ENCODE data around the gene HECW1.

The HECW1 gene

DNA sequence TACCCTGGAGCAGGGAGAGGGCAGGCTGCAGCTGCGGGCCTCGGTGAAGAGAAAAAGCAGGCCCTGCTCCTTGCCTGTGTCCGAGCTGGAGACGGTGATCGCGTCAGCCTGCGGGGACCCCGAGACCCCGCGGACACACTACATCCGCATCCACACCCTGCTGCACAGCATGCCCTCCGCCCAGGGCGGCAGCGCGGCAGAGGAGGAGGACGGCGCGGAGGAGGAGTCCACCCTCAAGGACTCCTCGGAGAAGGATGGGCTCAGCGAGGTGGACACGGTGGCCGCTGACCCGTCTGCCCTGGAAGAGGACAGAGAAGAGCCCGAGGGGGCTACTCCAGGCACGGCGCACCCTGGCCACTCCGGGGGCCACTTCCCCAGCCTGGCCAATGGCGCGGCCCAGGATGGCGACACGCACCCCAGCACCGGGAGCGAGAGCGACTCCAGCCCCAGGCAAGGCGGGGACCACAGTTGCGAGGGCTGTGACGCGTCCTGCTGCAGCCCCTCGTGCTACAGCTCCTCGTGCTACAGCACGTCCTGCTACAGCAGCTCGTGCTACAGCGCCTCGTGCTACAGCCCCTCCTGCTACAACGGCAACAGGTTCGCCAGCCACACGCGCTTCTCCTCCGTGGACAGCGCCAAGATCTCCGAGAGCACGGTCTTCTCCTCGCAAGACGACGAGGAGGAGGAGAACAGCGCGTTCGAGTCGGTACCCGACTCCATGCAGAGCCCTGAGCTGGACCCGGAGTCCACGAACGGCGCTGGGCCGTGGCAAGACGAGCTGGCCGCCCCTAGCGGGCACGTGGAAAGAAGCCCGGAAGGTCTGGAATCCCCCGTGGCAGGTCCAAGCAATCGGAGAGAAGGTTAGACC lies 332.5 kb downstream of the HECW1 start:
- DNase-seq: no peak

DNA sequence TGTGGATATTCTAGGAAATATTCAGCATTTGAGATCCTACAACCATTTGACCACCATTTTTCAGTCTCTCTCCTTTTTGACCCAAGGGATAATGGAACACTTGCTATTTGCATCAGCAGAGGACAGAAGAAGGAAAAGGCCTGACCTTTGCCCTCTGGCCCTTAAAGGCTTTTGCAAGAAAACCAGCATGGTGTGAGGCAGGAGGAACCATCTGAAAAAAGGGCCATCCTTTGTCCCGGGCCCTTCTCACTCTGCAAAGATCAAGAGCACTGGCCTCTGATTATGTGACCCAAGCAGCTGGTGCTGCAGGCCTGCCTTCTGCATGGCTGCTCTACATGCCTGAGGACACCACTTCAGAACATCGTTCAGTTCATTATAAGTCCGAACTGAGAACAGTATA lies 337.1 kb downstream of the HECW1 start:
- no peak for DNase-seq

DNA sequence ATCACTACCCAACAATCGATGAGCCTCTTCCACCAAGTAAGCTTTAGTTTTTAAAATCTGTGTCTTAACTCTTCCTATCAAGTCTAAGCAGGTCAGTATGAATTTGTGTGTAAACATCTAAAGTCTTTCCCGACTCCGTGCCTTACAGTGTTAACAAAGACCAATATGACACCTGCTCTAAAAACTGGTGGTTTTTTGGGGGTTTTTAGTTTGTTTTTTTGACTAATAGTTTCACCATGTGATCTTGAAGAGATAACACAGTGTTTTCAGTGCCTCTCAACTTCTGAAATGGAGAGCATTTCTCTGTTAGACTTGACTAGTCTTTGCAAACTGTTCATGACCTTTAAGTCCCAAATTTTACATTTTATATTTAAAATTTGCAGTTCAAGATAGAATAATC lies 338.4 kb downstream of the HECW1 start:
- DNase-seq: no peak

DNA sequence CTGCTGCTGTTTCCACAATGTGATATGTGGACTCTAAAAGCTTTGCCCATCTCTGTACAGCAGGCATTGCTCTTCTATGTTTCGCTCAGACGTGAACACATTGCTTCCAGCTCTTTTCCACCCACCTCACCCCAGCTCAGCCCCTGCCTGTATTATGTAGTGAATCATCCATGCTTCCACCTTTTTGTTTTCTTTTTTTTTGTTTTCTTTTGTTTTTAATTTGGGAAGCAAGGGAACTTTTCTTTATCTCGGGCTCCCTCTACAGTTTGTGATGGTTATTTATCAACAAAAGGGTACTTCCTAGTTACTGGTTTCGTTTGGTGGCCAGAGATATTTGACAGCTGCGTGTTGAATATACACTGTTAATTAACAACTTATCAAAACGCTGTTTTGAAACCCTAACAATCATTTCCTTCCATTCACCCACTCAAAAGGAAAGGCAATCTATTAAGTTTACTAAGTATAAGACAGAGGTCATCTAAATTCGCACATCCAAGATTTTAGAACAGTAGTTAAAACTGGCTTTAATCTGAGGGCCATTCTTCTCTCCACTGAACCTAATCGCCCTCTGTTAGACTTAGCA lies 342.6 kb downstream of the HECW1 start:
- peak; percentile 60 for DNase-seq

DNA sequence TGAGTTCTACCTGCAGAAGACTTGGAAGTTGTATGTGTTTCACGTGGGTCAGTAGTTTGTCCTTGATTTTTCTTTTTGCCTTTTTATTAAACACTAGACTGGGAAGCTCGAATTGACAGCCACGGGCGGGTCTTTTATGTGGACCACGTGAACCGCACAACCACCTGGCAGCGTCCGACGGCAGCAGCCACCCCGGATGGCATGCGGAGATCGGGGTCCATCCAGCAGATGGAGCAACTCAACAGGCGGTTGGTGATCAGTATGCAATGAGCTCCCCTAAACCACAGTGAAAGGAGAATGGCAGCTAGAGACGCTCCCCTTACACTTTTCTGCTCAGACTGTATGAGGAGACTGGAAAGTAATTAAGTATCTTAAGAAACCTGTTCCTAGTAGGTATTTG lies 343.8 kb downstream of the HECW1 start:
- no peak for DNase-seq

DNA sequence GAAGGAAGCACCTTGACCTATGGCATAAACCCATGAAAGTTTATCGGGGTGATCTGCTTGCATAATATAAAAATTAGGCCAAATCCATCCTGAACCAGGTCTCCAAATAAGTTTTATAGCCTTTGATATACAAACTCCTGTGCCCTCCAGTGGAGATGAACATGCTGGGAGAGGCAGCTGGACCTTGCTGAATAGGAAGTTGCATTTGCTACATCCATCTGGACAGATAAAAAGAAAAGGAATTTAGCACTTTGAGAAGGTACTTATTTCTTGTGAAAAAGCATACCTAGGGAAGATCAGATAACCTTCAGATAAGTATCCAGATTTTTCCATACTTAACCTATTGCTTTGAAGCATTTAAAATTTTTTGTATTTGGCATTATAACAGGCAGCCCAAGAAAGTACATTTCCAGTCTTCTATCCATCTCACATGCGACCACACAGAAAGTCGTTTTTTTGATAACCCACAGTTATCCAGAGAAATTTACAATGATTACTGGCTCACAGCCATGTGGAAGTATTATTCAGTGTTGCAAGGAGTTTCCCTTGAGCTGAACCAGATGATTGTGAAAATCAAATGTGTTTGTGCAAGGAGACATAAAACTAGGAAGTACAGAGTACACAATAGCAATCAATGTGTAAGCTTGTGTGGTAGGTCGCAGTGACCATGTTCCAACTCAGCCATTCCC lies 346.0 kb downstream of the HECW1 start:
- no peak for DNase-seq

DNA sequence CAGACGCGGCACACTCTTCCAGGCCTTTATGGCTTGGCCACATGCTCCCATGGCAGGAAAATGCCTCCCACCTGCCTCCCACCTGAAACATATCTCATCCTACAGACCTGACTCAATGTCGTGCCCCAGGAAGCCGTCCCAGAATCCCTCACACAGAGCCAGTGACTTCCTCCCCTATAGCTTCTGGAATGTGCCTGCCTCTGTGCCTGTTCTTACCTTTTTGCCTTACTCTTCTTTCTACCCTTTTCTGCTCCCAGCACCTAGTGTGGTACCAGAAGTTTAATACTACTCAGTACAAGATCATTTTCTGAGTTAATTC lies 346.5 kb downstream of the HECW1 start:
- DNase-seq: no peak

DNA sequence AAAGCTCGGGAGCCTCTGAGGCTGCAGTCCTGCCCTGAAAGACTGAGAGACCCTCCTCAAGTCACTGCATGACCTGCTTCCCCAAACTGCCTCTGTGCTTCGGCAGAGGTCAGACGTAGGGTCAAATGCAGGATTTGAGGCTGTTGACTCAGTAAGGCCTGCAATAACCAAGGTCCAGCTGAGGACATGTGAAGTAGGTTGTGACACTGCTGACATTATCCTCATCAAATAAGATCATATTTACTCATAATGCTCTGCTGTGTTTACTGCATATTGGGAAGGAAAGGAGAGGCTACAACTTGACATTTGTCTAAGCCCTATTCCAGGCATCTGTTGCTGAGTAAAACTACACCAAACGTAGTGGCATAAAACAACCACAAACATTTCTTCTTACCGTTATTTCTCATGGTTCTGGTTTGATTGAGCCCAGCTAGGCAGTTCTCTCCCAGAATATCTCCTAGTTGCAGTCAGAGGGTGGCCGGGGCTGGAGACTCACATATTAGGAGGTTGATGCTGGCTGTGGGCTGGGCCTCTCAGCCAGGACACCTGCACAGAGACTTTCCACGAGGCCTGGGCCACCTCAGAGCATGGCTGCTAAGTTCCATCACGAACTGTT lies 348.4 kb downstream of the HECW1 start:
- DNase-seq: no peak

DNA sequence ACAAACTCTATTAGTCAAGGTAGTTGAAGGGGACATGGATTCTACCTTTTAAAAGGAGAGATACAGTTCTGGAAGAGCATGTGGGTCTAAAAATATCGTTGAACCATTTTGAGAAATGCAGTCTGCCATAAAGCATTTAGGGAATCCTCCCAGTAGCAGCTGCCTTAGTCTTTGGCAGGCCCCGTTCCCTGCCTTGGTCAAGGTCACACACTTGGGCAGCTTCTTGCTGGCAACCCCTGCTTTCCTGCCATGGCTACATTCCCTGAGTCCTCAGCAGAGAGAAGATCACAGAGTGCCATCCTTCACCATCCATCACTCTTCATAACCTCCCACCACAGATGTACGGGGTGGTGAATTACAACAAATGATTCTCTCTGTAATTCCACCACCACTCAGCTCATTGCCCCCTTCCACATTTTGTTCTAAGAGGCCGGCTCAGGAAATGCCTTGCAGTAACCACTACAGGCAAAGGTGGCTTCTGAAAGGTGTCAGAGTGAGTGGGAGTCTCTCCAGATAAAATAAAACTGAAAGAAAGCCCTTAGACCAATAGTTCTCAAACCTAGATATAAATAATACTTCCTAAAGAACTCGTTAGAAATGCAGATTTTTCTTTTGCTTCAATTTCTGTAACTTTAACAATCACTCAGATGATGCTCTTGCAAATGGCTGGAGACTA lies 349.0 kb downstream of the HECW1 start:
- no peak for DNase-seq

DNA sequence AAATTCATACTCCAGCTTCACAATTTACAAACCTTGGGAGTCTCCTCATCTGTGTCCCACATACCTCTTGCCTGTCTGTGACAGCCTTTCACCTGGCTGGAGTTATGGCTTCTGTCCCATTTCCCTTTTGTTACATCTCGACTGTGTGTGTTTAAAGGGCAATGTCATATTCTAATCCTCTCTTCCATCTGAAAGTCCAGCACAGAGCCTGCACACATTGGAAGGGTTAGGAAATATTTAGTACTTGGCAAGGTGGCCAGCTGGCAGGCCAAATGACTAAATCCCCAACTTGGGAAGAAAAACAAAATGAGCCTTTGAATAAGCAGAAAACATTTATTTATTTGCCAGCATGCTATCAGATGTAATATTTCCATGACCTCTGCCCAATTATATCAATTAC lies 350.4 kb downstream of the HECW1 start:
- no peak for DNase-seq

DNA sequence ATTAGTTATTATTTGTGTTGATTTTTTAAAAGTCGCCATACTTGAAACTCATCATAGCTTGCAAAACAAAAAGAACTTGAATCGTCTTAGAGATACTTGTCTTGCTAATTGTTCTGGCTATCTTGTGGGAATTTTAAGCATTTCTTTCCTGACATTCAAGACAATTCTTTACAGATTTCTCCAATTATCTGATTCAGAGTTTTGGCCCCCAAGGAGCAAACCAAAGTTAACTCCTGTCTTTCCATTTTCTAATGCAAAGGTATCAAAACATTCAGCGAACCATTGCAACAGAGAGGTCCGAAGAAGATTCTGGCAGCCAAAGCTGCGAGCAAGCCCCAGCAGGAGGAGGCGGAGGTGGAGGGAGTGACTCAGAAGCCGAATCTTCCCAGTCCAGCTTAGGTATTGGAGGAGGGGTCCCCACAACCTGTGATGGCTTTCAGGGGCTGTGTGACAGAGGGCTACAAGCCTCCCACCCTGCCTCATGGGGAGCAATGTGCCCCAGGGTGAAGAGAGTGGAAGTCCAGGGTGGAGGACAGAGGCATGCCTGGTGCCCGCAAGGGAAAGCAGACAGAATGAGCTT lies 351.0 kb downstream of the HECW1 start:
- no peak for DNase-seq

DNA sequence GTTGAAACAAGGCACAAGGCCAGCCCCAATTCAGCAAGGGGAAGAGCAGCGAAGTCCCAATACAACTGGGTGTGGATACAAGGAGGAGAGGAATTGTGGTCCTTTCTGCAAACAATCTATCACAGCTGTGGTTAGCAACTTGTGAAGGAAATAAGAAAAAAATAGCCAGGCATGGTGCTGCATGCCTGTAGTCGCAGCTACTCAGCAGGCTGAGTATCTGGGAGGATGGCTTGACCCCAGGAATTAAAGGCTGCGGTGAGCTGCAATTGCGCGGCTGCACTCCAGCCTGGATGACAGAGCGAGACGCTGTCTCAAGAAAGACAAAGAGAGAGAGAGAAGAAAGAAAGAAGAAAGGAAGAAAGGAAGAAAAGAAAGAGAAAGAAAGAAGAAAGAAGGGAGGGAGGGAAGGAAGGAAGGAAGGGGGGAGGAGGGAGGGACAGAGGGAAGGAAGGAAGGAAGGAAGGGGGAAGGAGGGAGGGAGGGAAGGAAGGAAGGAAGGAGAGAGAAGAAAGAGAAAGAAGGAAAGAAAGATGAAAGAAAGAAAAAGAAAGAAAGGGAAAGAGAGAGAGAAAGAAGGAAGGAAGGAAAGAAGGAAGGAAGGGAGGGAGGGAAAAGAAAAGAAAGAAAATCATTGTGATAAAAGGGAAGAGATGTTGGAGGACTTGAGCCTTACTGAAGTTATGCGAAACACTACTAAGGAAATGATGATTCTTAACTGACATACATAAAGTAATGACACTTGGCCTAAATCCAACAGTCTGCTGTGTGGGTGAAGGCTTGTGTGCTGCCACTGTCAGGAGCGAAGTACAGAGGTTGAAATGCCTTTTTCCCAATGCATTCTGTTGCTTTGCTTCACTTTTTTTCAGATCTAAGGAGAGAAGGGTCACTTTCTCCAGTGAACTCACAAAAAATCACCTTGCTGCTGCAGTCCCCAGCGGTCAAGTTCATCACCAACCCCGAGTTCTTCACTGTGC lies 353.4 kb downstream of the HECW1 start:
- no peak for DNase-seq

DNA sequence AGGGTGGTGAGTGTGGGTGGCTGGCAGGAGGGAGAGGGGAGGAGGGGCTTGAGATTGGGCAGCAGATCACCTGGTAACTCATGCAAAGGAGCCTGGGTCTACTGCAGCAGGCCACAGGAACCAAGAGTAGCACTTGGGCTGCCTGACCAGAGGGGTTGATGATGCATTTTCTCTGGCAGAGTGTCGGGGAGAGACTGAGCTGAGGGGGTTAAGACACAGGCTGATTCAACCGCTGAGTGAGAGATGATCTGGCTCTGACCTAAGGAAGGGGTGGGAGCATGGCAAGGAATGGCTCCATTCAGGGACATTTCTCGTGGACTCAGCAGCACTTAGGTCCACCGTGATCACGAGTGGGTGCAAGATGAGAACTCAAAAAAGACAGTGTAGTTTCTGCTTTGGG lies 355.0 kb downstream of the HECW1 start:
- DNase-seq: no peak

DNA sequence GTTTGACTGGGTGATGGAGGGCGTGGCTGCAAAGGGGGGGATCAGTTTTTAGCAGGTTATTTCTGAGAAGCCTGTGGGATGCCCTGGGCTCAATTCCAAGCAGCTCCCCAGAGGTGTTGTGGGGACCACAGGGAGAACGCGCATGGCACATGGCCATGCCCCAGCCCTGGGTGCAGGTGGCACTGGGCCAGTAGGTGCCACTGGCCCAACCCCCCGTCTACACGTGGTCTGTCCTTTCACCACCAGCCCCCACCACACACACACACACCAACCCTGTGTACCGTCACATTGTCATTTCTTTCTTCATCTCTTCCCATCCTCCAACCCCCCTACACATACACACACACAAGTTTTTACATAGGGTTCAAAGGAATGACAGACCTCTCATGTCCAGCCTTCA lies 355.4 kb downstream of the HECW1 start:
- no peak for DNase-seq

DNA sequence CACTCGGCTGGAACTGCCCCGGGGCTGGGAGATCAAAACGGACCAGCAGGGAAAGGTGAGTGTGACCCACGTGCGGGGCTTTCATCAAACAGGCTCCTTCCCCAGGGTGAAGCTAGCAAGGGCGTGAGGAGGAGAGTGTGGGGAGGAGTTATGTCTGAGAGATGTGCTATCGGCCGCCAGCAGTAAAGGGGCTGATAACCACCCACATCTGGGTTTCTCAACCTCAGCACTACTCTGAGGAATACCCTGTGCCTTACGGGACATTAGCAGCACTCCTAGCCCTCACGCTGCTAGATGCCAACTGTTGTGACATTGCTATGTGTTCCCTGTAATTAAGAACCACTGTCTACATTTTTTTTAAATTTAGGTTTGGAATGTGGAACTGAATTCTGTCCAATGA lies 356.6 kb downstream of the HECW1 start:
- DNase-seq: no peak

DNA sequence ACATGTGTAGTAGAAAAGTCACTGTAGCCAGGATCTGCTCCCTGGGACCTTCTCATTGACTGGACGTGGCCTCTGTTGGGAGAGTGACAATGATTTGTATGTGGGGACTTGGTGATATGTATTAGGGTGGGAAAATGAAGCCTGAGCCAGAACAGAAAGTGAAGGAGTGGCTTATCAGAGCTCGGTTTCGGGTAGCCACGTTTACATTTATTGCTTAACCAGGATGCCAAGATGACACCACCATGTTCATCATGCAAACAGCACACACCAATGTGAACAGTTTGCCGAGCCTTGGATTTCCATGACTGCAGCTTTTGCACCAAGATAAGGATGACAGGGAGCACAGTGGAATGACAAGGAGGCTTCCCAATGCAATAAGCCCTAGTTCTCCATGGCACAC lies 357.7 kb downstream of the HECW1 start:
- DNase-seq: no peak

DNA sequence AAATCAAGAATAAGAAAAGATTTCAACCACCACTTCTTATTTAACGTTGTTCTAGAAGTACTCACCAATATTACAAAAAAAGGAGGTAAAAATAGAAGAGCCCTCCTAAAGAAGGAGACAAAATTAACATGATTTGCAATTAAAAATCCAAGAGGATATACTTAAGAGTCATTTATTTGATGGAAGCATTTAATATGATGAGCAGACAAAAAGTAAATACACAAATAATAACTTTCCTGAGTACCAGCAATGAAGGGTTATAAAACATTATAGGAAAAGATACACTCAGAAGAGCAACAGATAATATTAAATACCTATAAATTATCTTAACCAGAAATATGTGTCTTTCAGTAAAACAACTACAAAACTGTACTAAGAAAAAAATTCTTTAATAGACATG lies 363.5 kb downstream of the HECW1 start:
- no peak for DNase-seq

DNA sequence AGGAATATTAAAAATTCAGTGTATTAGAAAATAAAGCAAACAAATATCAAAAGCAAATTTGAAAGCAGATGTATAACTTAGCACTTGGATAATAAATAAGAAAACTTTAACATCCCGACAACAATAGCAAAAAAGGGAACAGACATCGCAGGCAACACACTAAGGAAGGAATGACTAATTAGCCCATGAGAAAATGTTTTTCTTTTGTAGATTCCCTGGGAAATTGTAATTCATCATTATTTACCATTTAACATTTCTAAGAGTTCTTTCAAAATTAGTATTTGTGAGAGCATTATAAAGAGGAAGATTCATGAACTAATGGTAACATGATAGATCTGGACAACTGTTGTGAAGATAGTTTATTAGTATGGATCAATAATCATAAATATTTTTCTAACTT lies 364.4 kb downstream of the HECW1 start:
- no peak for DNase-seq

DNA sequence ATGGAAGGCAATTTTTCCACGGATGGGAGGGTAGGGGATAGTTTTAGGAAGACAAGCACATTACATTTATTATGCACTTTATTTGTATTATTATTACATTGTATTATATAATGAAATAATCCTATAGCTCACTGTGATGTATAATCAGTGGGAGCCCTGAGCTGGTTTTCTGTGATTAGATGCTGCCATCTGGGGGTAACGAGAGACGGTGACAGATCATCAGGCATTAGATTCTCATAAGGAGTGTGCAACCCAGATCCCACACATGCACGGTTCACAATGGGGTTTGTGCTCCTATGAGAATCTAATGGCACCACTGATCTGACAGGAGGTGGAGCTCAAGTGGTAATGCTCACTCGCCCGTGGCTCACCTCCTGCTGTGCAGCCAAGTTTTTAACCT lies 366.6 kb downstream of the HECW1 start:
- DNase-seq: no peak

DNA sequence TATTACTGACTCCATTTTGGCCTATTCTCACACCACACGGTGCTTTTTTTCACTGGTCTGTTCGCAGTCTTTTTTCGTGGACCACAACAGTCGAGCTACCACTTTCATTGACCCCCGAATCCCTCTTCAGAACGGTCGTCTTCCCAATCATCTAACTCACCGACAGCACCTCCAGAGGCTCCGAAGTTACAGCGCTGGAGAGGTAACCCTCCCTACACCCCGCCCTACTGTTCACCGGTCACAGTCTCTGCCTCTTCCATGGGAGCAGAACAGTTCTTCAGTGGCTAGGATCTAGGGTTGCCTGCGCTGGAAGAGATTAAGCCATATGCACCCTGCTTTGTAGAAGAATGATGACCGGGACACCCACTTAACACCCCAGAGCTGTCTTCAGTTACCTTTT lies 367.1 kb downstream of the HECW1 start:
- no peak for DNase-seq

DNA sequence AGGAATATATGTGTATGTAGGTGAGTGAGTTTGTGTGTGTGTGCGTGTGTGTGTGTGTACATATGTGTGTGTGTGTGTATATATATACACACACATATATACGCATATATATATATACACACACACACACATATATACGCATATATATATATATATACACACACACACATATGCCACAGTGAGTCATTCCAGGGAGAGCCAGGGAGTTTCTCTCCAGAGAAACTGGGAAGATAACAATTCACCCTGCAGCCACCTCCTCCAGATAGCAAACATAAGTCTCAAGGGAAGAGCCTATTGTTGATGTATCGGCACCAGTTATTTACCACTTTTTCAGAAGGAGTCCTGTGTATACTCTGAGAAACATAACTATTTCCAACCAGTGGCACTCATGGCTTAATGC lies 368.1 kb downstream of the HECW1 start:
- DNase-seq: no peak

Data from NCI-H774 (cell line).